ENCODE results near the gene LEUTX.

DNA sequence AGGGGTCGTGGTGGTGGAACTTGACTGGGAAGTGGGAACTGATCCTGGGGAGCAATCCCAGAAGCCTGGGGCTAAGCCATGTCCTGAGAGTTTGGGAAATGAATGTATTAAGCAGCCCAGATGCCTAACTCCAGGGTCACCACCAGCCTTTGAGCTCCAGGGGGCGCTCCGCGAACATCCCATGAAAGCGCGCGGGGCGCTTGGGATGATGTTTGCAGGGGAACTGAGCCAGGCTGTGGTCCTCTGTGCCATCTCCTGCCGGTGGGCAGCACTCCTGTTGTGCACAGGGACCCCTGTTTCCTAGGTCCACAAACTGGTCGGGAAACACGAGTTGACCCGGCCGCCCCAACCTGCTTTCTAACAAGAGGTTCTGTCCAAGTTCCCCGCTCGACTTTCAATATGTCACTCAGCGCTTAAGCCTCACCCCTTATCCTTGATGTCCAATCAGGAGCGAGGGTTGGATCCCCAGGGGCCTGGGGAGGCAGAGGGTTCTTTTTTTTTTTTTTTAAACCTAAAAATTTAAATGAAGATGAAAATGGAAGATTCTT, 14.4 kb downstream of the LEUTX start:
- TF ChIP-seq, protein P1, sequence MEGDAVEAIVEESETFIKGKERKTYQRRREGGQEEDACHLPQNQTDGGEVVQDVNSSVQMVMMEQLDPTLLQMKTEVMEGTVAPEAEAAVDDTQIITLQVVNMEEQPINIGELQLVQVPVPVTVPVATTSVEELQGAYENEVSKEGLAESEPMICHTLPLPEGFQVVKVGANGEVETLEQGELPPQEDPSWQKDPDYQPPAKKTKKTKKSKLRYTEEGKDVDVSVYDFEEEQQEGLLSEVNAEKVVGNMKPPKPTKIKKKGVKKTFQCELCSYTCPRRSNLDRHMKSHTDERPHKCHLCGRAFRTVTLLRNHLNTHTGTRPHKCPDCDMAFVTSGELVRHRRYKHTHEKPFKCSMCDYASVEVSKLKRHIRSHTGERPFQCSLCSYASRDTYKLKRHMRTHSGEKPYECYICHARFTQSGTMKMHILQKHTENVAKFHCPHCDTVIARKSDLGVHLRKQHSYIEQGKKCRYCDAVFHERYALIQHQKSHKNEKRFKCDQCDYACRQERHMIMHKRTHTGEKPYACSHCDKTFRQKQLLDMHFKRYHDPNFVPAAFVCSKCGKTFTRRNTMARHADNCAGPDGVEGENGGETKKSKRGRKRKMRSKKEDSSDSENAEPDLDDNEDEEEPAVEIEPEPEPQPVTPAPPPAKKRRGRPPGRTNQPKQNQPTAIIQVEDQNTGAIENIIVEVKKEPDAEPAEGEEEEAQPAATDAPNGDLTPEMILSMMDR (IDR thresholded peaks at IDR 0.05; ENCODE audit: low read depth, low read length, missing input control), result peak; percentile 84
- TF ChIP-seq, protein P2, sequence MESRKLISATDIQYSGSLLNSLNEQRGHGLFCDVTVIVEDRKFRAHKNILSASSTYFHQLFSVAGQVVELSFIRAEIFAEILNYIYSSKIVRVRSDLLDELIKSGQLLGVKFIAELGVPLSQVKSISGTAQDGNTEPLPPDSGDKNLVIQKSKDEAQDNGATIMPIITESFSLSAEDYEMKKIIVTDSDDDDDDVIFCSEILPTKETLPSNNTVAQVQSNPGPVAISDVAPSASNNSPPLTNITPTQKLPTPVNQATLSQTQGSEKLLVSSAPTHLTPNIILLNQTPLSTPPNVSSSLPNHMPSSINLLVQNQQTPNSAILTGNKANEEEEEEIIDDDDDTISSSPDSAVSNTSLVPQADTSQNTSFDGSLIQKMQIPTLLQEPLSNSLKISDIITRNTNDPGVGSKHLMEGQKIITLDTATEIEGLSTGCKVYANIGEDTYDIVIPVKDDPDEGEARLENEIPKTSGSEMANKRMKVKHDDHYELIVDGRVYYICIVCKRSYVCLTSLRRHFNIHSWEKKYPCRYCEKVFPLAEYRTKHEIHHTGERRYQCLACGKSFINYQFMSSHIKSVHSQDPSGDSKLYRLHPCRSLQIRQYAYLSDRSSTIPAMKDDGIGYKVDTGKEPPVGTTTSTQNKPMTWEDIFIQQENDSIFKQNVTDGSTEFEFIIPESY (IDR thresholded peaks at IDR 0.05), result no peak
- TF ChIP-seq FOXA1 (IDR thresholded peaks at IDR 0.05), result no peak
- no peak for TF ChIP-seq TAF1 (conservative IDR thresholded peaks at IDR 0.05)
- no peak for TF ChIP-seq SP1 (IDR thresholded peaks at IDR 0.05)
- TF ChIP-seq, protein P3, sequence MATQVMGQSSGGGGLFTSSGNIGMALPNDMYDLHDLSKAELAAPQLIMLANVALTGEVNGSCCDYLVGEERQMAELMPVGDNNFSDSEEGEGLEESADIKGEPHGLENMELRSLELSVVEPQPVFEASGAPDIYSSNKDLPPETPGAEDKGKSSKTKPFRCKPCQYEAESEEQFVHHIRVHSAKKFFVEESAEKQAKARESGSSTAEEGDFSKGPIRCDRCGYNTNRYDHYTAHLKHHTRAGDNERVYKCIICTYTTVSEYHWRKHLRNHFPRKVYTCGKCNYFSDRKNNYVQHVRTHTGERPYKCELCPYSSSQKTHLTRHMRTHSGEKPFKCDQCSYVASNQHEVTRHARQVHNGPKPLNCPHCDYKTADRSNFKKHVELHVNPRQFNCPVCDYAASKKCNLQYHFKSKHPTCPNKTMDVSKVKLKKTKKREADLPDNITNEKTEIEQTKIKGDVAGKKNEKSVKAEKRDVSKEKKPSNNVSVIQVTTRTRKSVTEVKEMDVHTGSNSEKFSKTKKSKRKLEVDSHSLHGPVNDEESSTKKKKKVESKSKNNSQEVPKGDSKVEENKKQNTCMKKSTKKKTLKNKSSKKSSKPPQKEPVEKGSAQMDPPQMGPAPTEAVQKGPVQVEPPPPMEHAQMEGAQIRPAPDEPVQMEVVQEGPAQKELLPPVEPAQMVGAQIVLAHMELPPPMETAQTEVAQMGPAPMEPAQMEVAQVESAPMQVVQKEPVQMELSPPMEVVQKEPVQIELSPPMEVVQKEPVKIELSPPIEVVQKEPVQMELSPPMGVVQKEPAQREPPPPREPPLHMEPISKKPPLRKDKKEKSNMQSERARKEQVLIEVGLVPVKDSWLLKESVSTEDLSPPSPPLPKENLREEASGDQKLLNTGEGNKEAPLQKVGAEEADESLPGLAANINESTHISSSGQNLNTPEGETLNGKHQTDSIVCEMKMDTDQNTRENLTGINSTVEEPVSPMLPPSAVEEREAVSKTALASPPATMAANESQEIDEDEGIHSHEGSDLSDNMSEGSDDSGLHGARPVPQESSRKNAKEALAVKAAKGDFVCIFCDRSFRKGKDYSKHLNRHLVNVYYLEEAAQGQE (IDR thresholded peaks at IDR 0.05), result no peak
- TF ChIP-seq RAD21 (IDR thresholded peaks at IDR 0.05), result peak; percentile 85 to 92
- TF ChIP-seq YY1 (IDR thresholded peaks at IDR 0.05), result peak; percentile 18
- TF ChIP-seq HNF4G (IDR thresholded peaks at IDR 0.05), result no peak
- TF ChIP-seq, protein P4, sequence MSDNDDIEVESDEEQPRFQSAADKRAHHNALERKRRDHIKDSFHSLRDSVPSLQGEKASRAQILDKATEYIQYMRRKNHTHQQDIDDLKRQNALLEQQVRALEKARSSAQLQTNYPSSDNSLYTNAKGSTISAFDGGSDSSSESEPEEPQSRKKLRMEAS (IDR thresholded peaks at IDR 0.05), result no peak
- TF ChIP-seq HNF4A (conservative IDR thresholded peaks at IDR 0.05), result no peak
- TF ChIP-seq EGR1 (IDR thresholded peaks at IDR 0.05; ENCODE audit: low read depth in 2 of 2), result no peak
- TF ChIP-seq, protein P5, sequence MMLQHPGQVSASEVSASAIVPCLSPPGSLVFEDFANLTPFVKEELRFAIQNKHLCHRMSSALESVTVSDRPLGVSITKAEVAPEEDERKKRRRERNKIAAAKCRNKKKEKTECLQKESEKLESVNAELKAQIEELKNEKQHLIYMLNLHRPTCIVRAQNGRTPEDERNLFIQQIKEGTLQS (IDR thresholded peaks at IDR 0.05), result no peak

Data from liver (tissue), 3 donors.